SHP77 (cell line): Measurements from ENCODE around the gene ARG2.

ENCODE experiments used
- DNase-seq, 2 experiments: peaks; one replicate each; lab custom pipeline; 2025; lab: John Stamatoyannopoulos, UW

Gene ARG2

GRCh38 chr14:67683842-67684241 is 64.1 kb downstream of the ARG2 start:
- no peak for DNase-seq

- no peak for DNase-seq
Measured at GRCh38 chr14:67690011-67690410, 70.3 kb downstream of the ARG2 start.

GRCh38 chr14:67694791-67695393 is 75.2 kb downstream of the ARG2 start:
- peak; percentile 80 to 90 for DNase-seq

GRCh38 chr14:67695394-67695949 is 75.8 kb downstream of the ARG2 start, which contains the start of gene RDH11:
TSS of gene RDH11 (minus strand) at chr14:67695764. CDS start at chr14:67695703, 61 bp downstream.
- peak; percentile 78 to 95 for DNase-seq

- no peak for DNase-seq
Measured at GRCh38 chr14:67697006-67697405, 77.3 kb downstream of the ARG2 start.

GRCh38 chr14:67698179-67698578 is 78.5 kb downstream of the ARG2 start:
- DNase-seq, result no peak
